ENCODE results near the gene KCNQ1. TPM values are rescaled to one million over a fixed set of nuclear protein-coding genes. Genes with fewer than 3 reads are reported as not detected.
A peak's percentile ranks its signal among the peaks of the same experiment; 100 is the strongest.

The KCNQ1 gene
- total RNA-seq, 2 experiments from 2014 or later: 8.7 to 9.5 TPM

GRCh38 chr11:2789791-2790567, 345.2 kb downstream of the KCNQ1 start:
- Mint-ChIP-seq H3K4me3 (no peak overlapping the region), H3K9me3 (no peaks in the 10 kb centered on the region), H3K36me3 (ENCODE audit: low read depth) (no peaks in the 10 kb centered on the region), H3K27me3 (no peaks in the 10 kb centered on the region), H3K4me1 (ENCODE audit: low read depth) (no peaks in the 10 kb centered on the region), H3K27ac (no peak overlapping the region)
- intact Hi-C loops (cut with micrococcal nuclease): no loop called here
- DNase-seq (no peak), ATAC-seq (no peak)
- TF ChIP-seq CTCF (IDR thresholded peaks at IDR 0.05): no peak
- CTCF ChIA-PET: interaction anchor here (1.2 to 1.8 kb wide), 2 partner anchors 98 to 102 kb away, joined by 3 to 4 read pairs; no protein-coding TSS in a partner anchor
- POLR2A ChIA-PET: no interaction called here

- ChIA-PET CTCF (interaction anchor here (1.8 kb wide), 1 partner anchor 97 kb away, joined by 4 read pairs; no protein-coding TSS in a partner anchor), POLR2A (no interaction called here)
- Mint-ChIP-seq H3K4me3 (no peak overlapping the region), H3K27me3 (no peaks in the 10 kb centered on the region), H3K4me1 (ENCODE audit: low read depth) (no peaks in the 10 kb centered on the region), H3K9me3 (no peaks in the 10 kb centered on the region), H3K36me3 (ENCODE audit: low read depth) (no peaks in the 10 kb centered on the region), H3K27ac (no peak overlapping the region)
- intact Hi-C loops (cut with micrococcal nuclease): no loop called here
- no peak for ATAC-seq
- DNase-seq: no peak
- no peak for TF ChIP-seq CTCF (IDR thresholded peaks at IDR 0.05)
Measured at GRCh38 chr11:2790568-2790921, 345.7 kb downstream of the KCNQ1 start.

DNA sequence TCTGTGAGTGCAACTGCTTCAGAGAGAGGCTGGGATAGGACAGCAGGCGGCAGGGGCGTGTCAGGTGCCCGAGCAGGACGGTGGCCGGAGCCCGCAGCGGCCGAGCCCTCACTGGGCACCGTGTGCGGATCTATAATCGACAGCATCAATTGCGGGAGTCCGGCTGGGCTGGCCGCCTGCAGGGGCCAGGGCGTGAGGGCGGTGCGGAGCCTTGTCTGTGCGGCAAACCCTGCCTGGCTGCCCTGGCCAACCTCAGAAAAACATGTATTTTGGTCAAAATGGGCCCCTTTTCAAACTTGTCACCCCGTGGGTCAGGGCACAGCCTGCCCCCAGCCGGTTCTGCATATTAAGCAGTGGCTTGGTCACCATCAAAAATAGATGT, 346.3 kb downstream of the KCNQ1 start:
- Mint-ChIP-seq H3K9me3 (no peaks in the 10 kb centered on the region), H3K36me3 (ENCODE audit: low read depth) (no peaks in the 10 kb centered on the region), H3K27me3 (no peaks in the 10 kb centered on the region), H3K27ac (no peak overlapping the region), H3K4me1 (ENCODE audit: low read depth) (no peaks in the 10 kb centered on the region), H3K4me3 (no peak overlapping the region)
- no peak for TF ChIP-seq CTCF (IDR thresholded peaks at IDR 0.05)
- intact Hi-C loops (cut with micrococcal nuclease): no loop called here
- POLR2A ChIA-PET: no interaction called here
- CTCF ChIA-PET: no interaction called here
- ATAC-seq (no peak), DNase-seq (no peak)

DNA sequence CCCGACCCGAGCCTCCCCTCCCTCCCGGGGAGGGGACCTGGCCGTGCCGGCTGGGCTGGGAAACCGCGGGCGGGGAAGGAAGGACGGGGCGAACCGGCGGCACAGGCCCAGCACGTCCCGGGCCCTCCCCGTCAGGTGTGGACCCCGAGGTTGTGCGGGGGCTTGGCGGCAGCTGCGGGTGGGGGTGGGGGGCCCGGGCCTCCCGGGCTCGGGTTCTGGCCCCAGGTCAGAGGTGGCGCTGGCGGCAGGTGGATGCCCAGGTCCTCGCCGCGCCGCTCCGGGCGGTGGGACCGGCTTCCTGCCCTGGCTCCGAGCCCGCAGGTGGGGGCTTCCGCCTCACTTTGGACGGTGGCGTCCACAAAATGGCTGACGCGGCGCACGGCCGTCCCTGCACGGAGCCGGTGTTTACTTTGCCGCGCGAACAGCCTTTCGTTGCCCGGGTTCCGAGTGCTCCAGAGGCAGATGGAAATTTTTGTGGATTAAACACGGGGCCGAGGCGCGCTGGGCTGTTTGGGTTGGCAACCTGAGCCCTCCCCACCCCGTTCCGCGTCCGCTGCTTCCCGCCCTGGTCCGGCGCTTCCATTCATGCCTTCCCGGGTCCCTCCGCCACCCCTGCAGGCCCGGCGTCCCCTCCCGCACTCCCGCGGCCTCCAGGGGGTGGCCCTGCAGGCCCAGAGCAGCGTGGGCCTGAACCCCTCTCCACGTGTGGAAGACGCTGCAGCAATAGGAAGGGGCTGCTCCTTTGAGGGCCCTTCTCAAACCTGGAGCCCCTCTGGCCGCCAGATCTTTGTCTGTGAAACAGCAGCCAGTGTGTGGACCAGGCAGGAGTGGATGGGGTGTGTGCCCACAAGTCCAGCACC, 346.9 kb downstream of the KCNQ1 start:
- no peaks in the 10 kb centered on the region for H3K36me3 Mint-ChIP-seq (ENCODE audit: low read depth)
- H3K27me3 Mint-ChIP-seq: no peaks in the 10 kb centered on the region
- TF ChIP-seq CTCF (IDR thresholded peaks at IDR 0.05): no peak
- CTCF ChIA-PET: no interaction called here
- H3K9me3 Mint-ChIP-seq: no peaks in the 10 kb centered on the region
- H3K27ac Mint-ChIP-seq: peak overlapping the region; percentile 63
- DNase-seq (peak; percentile 54), ATAC-seq (peak; percentile 76)
- H3K4me3 Mint-ChIP-seq: peak overlapping the region; percentile 58
- no peaks in the 10 kb centered on the region for H3K4me1 Mint-ChIP-seq (ENCODE audit: low read depth)
- intact Hi-C loops (cut with micrococcal nuclease): no loop called here
- POLR2A ChIA-PET: no interaction called here

All from activated CD8-positive, alpha-beta T cell treated with anti-CD3 and anti-CD28 coated beads for 36 hours (primary cell).